GM19035 (cell line): ENCODE results near the gene HEG1.

Experiments
- ATAC-seq: cut with Tn5 transposase; IDR thresholded peaks from one replicate; pipeline ENCODE4 v1.9.1; 2021; ENCODE audit not compliant: unreplicated experiment

The HEG1 gene

DNA sequence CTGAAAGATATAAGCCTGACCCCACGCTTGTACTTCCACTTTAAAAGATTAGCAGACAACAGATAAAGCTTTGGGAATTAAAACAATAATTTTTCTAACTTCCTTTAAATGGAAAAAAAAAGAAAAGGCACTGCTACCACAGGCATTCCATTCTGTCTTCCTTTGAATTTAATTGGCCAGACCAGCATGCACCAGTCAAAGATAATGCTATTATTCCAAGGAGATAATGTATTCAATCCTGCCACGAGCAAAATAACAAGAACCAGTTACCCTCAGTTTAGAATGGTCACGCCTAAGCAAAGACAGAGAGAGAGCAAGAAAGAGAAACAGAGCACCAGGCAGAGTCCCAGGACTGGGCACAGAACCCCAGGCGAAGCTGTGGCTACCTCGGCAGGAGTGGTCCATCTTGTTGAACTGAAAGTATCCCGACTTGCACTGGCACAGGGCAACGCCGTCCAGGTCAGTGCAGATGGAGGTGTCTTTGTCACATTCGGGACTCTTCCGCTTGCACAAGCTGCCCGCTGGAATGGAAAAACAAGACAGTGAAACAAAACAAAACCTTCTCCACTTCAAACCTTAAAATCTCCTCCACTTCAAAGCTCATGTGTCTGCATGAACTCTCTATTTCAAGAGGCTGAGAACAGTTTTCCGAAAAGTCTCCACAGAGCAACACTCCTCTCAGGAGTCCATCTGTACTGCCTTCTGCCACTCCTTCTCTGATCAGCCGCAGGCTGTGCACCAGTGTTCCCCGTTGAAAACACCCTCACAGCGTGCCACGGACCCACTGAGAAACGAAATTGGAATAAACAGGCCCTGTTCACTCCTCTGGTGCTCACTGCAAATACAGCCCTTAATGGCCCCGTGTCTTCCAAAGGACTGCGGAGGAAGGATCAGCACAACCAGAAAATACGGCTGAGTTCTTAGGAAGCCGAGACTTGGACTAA, 58.2 kb downstream of the HEG1 start:
- no peak for ATAC-seq

DNA sequence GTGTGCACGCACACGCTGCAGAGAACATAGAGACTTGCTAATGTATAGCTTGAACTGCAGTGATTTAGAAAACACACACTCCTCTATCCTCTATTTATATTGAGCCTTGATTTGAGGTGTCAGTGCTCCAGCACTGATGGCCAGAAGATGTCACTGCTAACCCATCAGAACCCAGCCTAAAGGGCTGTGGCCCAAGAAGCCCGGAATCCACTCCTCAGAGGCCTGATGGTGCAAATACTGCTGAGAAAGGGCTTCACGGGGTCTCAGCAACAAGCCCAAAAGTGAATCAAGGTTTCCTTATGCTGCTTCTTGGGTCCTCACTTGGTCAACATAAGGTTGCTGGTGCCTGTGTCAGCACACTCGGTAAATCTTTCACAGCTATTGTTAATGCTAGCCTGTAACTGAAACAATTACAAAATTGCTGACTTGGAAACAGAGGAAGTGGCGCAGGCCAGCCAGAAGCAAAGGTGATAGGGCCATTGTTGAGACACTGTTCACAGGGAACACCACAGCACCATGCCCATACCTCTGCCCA, 60.3 kb downstream of the HEG1 start:
- no peak for ATAC-seq

GRCh38 chr3:124993466-124993865, 62.3 kb downstream of the HEG1 start:
- ATAC-seq, result no peak

DNA sequence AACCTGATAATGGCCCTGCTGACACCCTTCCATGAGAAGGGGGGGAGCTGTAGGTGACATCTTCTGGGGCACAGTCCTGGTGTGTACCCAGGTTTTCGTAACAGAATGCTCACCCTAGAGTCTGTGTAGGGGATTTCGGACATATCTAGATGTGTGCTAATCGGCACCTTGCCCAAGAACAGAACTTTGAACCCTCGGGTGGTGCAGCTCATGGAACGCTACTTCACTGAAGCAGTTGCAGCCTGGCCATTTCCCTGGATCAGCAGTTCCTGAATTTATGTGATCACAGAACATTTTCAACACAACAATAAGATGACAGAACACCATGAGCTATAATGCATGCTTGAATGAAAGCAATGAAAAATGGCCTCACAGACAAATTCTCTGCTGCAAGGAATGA, 63.8 kb downstream of the HEG1 start:
- ATAC-seq, result no peak

- no peak for ATAC-seq
Observed at GRCh38 chr3:124986192-124987143, 69.3 kb downstream of the HEG1 start.

GRCh38 chr3:124985349-124985748, 70.4 kb downstream of the HEG1 start:
- no peak for ATAC-seq

DNA sequence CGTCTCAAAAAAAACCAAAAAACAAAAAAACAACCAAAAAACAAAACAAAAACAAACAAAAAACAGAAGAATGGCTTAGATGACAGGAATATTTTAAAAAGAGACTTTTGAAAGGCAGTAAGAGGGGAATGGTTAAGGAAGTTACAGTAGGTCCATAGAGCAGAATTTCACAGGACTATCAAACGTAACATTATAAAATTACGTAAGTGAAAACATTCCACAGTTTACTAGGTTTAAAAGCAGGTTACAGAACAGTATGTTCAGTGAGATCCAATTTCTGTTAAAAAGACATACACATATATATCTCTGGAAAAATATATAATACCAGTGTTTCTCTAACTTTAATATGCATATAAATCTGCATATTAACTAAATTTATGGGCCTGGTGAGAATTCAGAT, 71.0 kb downstream of the HEG1 start:
- ATAC-seq, result no peak

DNA sequence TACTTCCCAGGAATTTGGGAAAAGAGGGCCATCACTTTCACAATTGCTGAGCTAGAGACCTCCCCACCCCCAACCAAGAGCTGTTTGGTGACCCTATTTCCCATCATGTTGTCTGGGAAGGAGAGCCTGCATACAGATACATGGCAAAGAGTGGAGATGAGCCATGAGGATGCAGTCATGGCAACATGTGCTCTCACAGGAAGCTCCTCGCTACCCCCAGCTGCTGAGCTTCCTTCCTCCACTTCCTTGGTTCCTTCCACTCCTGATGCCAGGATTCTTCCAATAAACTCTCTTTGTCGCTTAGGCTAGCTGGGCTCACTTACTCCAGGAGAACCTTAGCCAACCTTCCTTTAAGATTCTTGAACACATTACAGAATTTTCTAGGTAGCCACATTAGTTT, 72.9 kb downstream of the HEG1 start:
- ATAC-seq, result no peak

GRCh38 chr3:124981472-124981871, 74.3 kb downstream of the HEG1 start:
- ATAC-seq, result no peak

GRCh38 chr3:124978627-124979026, 77.2 kb downstream of the HEG1 start:
- ATAC-seq, result no peak

GRCh38 chr3:124976383-124976782, 79.4 kb downstream of the HEG1 start:
- no peak for ATAC-seq

DNA sequence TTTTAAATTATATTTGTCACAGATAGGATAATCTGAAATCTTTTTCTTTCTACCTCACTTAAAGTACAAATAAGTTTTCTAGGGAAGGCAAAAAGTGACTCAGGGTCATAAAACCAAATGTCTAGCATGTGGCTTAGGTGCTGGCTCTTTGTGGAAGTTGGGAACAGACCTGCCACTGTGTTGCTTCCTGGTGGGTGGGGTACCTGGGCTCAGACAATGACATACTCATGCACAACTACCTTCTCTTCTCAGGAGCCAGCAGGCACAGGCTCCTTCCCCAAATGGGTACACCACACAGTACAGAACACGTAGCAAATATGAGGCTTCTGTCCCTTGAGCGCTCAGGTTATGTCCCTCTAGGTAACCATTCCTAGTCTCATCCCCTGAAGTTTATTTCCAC, 81.1 kb downstream of the HEG1 start:
- ATAC-seq, result no peak

DNA sequence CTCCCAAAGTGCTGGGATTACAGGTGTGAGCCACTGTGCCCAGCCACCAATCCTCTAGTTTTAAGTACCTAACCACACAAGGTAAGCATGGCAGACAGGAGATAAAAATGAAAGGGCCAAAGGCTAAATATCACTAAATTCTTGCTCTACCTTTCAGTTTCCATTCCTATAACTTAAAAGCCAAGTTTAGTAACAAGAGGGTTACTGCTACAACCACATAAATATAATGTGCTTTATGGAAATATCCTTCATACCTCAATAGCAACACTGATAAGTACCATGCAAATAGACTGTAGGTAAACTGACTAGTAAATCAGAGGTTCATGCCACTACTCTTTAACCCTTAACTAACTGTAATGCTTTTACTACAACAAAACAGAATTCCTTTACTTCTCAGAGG, 82.5 kb downstream of the HEG1 start:
- no peak for ATAC-seq

DNA sequence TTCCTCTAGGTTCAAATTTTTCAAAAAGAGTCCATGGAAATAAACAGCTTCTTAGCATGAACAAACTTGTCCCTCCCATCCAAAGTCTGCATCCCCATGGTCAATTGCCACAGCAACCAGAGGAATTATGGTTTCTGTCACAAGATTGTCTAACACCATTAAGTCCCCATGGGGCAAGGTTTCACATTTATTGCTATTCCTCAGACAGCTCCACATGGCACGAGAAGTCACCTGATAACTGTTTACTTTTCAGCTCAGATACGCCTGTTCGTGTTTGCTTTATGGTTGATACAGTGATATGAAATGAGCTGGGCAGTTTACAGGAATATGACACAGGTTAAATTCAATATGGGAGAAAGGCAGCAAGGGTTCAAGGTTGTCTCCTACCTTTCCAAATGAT, 83.3 kb downstream of the HEG1 start:
- ATAC-seq, result no peak

- ATAC-seq, result no peak
Observed at GRCh38 chr3:124969963-124970722, 85.7 kb downstream of the HEG1 start.

- ATAC-seq, result no peak
Observed at GRCh38 chr3:124969190-124969589, 86.6 kb downstream of the HEG1 start.

DNA sequence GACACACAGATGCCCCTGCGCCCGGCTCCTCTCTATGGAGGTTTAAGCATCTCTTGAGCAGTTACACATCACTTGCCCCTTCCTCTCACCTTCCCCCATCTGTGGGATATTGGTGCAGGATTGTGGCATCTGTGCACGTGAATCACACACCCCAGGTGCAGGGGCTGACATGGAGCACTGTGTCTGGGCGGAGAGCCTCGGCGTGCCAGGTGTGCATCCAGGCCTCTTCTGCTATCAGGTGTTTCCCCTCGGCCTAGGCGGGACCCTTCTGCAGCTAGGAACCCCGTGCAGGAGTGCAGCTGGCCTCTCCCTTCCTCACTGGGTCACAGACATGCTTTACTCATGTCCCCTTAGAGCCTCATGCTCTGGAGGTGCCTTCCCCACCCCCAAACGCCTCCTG, 87.8 kb downstream of the HEG1 start:
- ATAC-seq, result no peak

GRCh38 chr3:124966521-124967445, 89.0 kb downstream of the HEG1 start:
- no peak for ATAC-seq

GRCh38 chr3:124965413-124965812, 90.4 kb downstream of the HEG1 start:
- no peak for ATAC-seq

- no peak for ATAC-seq
Observed at GRCh38 chr3:124964387-124964786, 91.4 kb downstream of the HEG1 start.
